Hematopoietic multipotent progenitor cell treated with erythropoietin and hydrocortisone succinate and interleukin-3 and kit ligand, for 4 days (in vitro differentiated cells): ENCODE results near the gene ZNF37A.
"Not testable (repeated sequence)": the region's sequence is repeated elsewhere in the genome, so short reads cannot be mapped to it uniquely, and the experiment has no call there.

ENCODE experiments used
- DNase-seq: peaks from one replicate; pipeline ENCODE4 v3.0.0-alpha.2; 2015

The ZNF37A gene

DNA sequence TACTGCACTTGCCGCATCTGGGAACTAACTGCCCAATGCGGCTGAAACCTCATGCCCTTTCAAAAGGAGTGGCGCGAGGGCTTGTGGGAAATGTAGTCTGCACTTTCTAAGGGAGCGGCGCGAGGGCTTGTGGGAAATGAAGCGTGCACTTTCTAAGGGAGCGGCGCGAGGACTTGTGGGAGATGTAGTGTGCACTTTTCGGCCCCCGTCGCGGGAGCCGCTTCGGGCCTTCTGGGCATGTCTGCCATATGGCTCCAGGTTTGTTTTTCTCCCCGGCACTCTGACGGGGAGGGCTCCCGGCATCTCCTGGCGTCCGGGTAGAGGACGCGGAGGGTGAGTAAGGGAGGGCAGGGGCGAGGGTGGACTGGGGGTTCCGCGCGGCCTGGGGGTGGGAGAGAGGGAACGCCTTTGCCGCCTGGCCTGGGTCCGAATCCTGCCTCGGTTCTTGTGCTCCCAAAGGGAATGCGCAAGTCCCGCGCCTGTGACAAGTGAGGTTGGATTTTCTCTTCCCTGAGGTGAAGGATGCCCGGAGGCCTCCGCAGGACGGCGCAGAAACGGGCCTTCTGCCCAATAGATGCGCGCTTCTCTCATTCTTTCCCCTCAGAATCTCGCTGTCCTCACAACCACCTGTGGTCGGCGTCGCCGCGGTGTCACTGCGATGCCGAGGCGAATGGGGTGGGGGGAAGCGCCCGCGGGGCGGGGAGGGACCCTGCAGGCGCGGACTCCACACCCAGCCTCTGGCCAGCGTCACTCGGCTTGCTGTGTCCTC lies at the start of gene ZNF37A:
Gene ZNF37A (plus strand): TSS at position 180 of the 769 bp plus-strand sequence. CDS start 2,281 bp downstream, outside the sequence.
- peak; percentile 99 for DNase-seq

DNA sequence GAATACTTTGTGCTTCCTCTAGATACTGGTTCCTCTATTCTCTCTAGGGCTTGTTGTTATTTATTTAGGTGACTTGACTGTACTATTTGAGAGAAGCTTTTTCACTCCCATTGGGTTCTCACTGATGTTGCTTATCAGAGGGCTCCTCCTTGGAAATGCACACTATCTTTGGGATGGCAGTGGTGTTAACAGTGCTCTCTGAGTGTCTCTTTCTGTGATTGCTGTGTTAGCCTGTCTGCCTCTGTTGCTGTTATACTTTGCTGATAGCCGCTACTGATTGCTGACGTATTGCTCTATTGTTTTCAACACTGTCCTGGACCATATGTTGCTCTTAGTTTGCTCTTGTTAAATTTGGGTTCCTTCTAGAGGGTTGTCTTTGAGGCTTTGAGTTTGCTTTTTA lies 49.0 kb upstream of the ZNF37A start:
- no peak for DNase-seq

DNA sequence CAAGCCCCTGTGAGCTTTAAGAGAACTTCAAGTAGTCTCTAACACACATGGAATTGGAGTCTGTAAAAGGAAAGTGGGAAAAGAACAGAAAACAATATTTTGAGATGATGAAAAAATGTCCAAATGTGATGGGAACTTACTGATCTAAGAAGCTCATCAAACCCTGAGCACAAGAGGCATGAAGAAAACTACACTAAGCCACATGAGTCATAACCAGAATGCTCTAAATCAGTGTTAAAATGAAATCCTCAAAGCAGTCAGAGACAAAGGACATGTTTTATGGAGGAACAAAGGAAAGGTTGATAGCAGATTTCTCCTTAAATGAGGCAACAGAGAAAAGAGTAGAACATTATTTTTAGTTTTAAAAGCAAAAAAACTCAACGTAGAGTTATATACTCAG lies 46.5 kb upstream of the ZNF37A start:
- no peak for DNase-seq

DNA sequence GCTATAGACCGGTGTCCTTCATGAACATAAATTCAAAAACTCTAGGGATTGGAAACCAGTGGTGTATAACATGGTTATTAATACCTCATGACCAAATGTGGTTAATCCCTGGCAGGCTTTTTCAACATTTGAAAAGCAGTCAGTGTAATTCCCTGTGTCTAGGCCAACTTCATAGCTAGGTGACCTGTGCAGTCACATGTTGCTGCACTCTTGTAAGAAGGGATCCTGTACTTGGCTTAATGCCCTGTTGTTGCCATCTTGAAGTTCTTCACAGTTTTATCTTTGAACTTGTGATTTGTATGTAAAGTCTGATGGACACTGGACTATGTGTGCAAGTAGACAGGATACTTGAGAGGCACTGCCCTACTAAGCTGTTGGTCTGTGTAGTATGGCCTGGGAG lies 43.9 kb upstream of the ZNF37A start:
- no peak for DNase-seq

DNA sequence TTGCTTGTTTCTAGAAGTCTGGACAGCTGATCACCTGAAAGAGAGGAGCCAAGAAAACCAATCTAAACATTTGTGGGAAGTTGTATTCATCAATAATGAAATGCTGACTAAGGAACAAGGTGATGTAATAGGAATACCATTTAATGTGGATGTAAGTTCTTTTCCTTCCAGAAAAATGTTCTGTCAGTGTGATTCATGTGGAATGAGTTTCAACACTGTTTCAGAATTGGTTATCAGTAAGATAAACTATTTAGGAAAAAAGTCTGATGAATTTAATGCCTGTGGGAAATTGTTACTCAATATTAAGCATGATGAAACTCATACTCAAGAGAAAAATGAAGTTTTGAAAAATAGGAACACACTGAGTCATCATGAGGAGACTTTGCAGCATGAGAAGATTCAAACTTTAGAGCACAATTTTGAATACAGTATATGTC lies 39.8 kb upstream of the ZNF37A start:
- no peak for DNase-seq

DNA sequence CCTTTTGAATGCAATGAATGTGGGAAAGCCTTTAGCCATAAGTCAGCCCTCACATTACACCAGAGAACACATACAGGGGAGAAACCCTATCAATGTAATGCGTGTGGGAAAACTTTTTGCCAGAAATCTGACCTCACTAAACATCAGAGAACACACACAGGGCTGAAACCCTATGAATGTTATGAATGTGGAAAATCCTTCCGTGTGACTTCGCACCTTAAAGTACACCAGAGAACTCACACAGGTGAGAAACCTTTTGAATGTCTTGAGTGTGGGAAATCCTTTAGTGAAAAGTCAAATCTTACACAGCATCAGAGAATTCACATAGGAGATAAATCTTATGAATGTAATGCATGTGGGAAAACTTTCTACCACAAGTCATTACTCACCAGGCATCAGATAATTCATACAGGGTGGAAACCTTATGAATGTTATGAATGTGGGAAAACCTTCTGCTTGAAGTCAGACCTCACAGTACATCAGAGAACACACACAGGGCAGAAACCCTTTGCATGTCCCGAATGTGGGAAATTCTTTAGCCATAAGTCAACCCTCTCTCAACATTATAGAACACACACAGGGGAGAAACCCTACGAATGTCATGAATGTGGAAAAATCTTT lies 38.8 kb upstream of the ZNF37A start:
- peak; percentile 3 for DNase-seq

DNA sequence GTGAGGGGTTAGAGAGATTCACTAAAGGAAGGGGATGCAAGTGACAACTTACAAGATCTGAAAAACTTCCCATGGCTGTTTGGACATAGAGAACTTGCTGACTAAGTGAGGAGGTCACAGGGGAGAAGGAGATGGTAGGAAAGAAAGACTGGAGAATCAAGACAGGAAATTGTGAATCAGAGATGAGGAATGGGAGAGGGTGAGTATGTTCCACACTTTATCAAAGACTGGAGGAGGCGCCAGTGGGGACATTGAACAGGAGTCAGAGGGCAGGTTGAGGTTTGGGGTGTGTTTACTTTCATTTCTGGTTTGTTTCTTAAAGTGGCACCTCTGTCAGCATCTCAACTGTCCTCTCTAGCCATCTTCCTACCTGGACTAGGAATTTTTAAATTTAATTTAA lies 24.5 kb upstream of the ZNF37A start:
- DNase-seq = not testable (repeated sequence)

DNA sequence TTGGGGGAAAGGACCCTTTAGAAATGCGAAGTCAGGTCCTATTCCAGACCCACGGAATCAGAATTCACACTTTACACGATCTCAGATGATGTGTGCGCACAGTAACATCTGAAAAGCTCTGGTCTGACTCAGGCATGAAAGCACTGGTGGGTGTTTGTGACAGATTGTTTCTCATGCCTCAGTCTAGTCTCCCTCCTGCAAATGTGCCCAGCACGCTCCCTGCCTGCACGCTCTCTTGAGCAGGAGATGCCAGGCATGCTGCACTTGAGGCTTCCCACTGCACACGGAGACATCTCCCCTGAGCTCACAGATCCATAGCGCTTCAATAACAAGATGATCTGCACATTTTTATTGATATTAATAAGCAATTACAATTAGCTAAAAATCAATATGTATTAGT lies 23.6 kb upstream of the ZNF37A start:
- DNase-seq = no peak

DNA sequence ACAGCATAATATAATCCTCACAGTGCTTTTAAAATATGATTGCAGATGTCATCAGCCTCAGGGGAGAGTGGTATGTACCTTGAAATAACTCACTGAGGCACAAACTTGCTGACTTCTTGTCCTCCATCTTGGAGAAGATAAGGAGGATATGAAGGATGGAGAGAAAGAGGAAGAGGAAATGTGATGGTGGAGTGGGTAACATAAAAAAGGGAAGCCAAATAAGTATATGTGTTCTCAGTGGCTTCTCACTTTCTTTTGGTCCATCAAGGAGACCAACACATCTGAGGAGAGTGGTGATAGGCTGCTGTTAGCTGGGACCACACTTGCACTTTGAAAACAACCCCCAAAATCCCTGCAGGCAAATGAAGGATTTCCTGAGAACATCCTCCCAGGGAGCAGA lies 21.6 kb upstream of the ZNF37A start:
- peak; percentile 22 for DNase-seq

DNA sequence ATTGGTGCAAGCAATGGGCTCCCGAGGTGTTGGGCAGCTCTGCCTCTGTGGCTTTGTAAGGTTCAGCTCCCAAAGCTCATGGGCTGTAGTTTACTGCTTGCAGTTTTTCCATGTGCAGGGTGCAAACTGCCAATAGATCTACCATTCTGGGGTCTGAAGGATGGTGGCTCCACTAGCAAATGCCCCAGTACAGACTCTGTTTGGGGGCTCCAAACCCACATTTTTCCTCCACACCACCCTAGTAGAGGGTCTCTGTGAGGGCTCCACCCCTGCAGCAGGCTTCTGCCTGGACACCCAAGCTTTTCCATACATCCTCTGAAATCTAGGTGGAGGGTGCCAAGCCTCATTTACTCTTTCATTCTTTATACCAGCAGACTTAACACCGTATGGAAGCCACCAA lies 17.4 kb upstream of the ZNF37A start:
- no peak for DNase-seq

DNA sequence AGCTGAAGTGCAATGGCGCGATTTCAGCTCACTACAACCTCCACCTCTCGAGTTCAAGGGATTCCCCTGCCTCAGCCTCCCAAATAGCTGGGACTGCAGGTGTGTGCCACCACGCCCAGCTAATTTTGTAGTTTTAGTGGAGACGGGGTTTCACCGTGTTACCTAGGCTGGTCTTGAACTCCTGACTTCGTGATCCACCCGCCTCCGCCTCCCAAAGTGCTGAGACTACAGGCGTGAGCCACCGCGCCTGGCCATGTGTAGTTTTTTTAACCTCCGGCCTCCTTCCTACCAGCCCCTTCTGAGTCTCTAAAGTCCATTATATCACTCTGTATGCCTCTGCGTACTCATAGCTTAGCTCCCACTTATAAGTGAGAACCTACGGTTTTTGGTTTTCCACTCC lies 819 bp upstream of the ZNF37A start:
- not testable (repeated sequence) for DNase-seq

DNA sequence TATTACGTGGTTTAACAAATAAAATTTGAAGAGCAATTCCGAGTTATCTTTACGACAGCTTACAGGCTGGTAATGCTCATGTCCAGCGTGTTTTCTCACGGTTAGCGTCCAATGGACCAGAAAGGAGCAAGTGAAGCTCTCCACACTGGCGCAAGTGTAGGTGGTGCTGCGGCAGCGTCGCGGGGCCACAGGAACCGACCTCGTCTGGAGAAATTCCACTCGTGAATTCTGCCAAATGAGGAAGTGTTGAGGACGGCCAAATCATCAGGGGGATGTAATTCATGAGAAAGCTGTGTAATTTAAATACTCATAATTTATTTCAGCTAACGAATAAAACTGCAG lies 350 bp upstream of the ZNF37A start:
- no peak for DNase-seq

DNA sequence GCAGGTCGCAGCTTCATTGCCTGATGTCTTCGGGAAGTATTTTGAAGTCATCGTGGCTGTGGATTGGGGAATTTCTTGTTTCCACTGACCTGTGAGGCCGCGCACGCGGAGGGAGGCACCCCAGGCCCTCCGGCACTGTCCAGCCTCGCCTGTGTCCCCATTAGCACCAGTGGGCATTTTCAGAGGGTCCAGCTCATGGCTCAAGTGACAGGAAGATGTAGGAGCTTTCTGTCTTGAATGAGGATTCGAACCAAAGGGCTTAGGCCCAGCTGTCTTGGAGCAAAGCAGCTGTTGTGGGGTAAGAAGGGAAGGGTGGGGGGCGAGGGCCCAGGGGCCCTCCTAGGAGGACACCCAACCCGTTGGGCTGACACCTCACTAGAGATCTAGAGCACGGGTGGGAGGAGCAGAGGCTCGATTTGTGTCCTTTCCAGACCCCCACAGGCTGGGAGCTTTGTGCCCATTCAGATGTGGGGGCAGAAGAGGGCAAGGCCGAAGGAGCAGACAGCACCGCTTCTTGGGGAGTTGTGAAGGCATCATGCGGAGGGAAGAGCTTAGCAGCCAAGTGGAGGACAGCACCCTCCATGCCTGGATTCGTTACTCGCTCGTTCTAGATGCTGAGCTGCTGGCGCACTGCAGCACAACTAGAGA lies 914 bp downstream of the ZNF37A start:
- DNase-seq = peak; percentile 5

DNA sequence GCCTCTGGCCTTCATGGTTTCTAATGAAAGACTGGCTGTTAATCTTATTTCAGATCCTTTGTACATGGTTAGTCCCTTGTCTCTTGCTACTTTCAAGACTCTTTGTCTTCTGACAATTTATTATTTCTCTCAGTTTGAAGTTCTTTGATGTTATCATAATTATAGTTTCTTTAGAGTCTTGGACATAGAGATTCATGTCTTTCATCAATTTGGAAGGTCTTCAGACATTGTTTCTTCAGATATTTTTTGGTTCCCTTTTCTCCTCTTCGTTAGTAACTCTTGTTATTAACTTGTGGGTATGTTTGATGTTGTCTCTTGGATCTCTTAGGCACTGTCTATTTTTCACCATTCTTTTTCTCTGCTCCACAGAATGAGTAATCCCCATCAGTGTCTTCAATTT lies 8.7 kb downstream of the ZNF37A start:
- DNase-seq = peak; percentile 10

DNA sequence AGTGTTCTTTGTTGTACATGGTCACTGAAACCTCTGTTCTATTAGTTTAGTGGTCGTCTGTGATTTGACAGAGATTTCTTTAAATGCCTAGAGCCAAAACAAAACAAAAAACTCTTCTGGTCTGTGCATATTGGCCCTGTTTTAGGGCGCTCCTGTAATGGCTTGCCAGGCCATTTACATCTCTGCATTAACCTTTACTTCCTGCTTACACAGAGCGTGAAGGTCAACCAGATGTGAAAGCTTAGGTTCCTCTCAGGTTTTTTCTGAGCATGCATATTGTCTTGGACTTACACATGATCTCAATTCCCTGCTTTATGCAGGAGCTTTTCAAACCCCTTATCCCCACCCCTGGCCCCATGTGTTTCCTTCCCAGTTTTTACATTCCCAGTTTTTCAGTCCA lies 9.6 kb downstream of the ZNF37A start:
- DNase-seq = no peak

DNA sequence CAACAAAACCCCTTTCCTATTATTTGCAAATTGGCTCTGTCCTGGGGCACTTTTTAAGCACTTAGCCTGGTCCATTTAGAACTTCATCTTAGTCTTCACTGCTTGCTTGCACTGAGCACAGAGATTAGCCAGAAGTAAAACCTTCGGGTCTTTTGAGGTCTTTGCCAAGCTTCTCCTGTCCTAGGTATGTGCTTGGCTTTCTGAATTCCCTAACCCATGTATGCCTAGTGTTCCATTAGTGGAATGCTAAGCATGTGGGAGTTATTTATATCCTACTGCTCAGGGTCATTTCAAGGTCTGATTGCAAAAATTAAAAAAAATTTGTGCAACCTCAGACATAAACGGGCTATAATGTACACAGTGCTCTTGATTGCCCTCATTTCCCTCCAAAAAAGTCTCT lies 18.0 kb downstream of the ZNF37A start:
- DNase-seq = no peak

DNA sequence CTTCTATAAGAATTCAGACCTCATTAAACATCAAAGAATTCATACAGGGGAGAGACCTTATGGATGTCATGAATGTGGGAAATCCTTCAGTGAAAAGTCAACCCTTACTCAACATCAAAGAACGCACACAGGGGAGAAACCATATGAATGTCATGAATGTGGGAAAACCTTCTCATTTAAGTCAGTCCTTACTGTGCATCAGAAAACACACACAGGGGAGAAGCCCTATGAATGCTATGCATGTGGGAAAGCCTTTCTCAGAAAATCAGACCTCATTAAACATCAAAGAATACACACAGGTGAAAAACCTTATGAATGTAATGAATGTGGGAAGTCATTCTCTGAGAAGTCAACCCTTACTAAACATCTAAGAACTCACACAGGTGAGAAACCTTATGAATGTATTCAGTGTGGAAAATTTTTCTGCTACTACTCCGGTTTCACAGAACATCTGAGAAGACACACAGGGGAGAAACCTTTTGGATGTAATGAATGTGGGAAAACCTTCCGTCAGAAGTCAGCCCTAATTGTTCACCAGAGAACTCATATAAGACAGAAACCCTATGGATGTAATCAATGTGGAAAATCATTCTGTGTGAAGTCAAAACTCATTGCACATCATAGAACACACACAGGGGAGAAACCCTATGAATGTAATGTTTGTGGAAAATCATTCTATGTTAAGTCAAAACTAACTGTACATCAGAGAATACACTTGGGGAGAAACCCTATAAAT lies 24.1 kb downstream of the ZNF37A start:
- peak; percentile 28 for DNase-seq

DNA sequence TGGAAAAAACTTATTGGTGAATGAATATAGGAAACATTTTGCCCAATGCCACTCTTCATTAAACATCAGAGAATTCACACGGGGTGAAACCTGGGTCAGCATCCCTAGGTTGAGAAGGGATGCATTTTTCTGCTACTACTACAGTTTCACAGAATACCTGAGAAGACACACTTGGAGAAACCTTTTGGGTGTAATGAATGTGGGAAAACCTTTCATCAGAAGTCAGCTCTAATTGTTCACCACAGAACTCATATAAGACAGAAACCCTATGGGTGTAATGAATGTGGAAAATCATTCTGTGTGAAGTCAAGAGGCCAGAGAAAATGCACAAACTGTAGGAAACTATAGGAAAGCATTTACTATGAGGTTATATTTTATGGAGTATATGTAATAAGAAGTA lies 24.9 kb downstream of the ZNF37A start:
- DNase-seq = no peak

DNA sequence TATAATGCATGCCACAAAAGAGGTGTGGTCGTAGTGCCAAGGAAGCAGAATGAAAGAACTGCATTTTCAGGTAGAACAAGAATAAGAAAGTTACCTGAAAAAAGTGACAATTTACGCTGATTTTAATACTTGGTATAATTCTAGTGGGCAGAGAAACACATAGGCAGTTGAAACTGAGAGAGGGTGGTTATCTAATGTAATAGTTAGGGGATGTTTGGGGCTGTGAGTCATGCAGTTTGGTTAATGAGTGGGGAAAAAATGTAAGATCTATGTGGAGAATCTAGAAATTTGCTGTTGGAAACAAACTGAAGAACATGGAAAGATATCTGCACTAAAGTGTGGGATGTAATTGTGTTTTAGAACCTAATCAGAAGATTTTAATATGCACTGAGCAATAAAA lies 33.7 kb downstream of the ZNF37A start:
- DNase-seq = no peak

DNA sequence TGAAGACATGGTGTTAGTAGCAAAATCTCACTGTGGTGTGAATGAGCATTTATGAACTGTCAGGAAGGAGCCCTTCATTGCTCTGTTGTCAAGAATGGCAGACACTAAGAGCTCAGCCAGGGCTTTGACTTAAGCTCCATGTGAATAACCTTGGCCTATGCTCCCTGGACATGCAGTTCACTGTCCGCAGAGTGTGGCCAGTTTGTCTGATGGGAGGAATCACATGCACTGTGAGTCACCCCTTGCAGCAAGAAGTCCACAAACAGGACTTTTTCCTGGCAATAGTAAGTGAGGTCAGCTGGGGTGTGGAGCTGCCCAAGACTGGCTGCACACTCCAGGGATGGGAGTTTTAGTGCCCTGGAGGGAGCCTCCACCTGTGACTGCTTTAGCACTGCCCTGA lies 49.5 kb downstream of the ZNF37A start:
- no peak for DNase-seq

DNA sequence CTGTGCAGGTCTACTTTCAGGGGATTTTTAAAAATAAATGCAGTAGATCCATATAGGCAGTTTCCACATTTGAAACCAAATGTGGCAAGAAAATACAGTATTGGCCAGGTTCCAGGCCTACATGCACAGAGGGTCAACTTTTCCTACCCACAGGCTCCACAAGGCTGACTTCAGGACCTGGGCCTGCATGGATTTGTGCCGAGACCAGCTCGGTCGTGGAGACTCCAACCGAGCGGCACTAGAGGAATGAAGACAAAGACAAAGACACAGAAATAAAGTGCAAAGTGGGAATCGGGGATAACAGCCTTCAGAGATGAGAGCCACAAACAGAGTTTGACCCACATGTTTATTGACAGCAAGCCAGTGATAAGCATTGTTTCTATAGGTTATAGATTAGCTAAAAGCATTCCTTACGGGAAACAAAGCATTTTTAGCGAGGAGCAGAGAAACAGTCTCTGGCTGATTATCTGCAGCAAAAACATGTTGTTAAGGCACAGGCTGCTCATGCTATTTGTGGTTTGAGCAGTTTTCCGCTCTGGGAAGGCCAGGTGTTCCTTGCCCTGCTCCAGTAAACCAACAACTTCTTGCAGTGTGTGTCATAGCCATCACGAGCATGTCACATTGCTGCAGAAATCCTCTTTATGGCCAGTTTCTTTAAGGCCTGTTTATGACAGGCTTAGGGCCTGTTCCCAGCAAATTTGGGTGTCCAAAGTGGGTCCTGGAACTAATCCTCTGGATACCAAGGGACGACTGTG lies 52.6 kb downstream of the ZNF37A start:
- DNase-seq = no peak

DNA sequence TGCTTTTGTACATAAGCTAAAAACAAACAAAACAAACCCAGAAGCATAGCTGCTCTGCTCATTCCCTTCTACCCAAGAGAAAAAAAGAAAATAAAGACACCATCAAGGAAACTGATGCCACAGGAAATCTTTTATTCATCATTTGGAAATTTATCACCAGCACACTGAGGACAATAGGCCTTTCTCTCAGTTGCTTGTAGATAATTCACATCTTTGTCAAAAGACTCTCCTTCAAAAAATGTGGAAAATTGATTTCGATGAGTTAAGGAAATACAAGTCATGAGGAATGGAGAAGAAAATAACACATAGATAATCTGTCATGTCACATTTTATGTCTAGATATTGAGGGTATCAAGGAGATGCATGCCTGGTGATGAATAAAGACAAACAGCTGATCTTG lies 53.5 kb downstream of the ZNF37A start:
- DNase-seq = no peak
